Measurements from ENCODE around the gene LY6G5B.

The LY6G5B gene

DNA sequence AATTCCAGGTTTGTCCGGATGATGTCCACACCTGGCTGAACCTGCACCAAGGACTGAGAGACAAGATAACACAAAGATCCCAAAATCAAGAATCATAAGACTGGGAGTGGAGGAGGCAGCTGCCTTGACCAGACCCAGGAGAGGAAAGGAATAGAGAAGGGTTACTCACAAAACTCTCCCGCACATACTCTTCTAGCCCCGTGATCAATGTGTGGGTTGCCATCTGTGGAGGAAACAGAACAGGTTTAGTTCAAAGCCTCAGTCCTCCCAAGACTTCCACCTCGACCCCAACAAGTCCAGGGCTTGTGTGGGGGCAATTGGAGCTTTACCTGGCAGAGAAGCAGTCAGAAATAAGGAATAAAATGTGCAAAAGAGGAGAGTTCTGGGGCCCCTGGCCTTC lies 28.4 kb upstream of the LY6G5B start:
- DNase-seq (ENCODE audit: low read depth, low spot score), result no peak

DNA sequence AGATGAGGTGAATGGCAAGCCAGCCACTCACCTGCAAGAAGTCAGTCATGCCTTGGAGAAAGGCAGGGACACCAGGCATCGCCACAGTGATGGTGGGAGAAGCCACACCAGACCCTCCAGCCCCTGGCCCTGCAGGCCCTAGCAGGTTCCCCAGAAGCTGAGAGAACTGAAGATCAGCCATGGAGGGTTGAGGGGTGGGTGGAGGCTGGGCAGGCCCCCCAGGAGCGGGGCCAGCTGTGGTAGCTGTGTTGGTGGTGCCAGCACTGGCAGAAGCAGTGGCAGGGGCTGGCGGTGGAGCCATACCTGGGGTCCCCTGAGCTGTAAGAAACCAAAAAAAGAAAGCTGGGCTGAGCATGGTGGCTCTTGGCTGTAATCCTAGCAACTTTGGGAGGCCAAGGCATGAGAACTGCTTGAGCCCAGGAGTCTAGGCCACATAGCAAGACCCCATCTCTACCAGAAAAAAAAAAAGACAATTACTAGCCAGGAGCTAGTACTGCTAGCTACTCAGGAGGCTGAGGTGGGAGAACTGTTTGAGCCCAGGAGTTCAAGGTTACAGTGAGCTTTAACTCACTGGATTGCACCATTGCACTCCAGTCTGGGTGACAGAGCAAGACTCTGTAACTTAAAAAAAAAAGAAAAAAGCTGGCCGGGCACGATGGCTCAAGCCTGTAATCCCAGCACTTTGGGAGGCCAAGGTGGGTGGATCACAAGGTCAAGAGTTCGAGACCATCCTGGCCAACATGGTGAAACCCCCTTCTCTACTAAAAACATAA lies 26.8 kb upstream of the LY6G5B start:
- no peak for DNase-seq (ENCODE audit: low read depth, low spot score)

DNA sequence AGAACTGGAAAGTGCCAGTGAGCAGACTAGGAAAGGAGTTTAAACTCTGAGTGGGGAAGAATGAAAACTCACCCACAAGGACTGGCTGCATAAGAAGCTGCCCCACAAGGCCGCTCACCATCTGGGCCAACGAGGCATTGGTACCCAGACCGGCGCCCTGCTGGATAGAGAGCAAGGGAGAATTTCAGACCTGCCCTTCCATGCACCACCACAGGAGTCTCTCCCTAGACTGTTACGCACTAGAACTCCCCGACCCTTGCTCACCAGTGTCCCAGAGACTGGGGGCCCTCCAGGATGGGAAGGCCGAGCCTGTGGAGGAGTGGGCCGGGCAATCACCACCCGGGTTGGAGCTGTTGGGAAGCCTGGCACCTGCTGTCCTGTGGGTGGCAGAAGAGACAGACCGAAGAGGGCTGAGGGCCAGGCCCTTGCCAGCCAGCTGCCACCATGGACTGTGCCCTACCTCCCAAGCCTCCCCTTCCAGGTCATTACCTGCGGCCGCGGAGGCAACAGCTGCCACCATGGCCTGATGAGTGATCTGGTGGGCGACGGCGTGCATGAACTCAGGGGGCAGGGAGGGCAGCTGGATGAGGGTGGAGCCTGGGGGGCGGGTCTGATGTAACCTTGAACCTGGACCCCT lies 25.8 kb upstream of the LY6G5B start:
- no peak for DNase-seq (ENCODE audit: low read depth, low spot score)

DNA sequence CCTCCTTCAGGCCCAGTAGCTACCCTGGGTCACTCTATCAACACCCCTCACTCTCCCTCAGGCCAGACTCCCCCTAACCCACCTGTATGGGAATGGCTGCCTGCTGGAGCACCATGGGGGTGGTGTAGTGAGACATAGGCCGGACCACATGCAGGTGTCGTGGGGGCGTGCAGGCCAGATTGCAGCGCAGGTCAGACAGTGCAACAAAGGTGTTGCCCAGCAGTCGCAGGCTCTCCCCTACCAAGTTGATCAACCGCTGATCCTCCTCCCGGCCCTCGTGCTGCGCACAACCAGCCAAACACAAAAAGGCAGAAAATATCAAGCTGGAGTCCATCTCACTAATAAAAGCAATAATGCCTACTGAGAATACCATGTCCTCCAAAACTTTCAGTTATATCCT lies 24.5 kb upstream of the LY6G5B start:
- DNase-seq (ENCODE audit: low read depth, low spot score), result no peak

DNA sequence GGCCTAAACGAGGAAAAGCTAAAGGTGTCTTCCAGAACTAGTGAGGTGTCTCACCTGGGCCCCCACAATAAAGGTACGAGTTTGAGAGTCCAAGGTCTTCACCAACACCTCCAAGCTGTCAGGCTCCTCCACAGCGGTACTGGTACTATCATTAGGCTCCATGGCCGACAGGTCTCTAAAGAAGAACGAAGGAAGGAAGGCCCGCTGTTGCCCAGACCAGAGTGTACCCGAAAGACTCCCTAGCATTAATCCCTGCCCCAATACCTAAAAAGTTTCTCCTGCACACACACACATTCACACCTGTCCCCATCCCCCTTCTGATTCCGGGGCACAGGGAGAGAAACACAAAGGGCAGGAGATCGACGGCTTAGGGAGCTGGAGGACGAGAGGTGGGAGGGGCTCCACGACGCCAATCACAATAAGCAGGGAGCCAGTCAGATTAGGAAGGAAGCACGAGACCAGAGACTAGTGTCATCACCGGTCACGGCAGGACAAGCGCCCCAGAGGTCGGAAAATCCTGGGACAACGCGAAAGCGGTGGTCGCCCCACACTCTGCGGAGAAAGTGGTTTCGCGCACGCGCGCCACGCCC lies 18.1 kb upstream of the LY6G5B start:
- peak; percentile 84 for DNase-seq (ENCODE audit: low read depth, low spot score)

DNA sequence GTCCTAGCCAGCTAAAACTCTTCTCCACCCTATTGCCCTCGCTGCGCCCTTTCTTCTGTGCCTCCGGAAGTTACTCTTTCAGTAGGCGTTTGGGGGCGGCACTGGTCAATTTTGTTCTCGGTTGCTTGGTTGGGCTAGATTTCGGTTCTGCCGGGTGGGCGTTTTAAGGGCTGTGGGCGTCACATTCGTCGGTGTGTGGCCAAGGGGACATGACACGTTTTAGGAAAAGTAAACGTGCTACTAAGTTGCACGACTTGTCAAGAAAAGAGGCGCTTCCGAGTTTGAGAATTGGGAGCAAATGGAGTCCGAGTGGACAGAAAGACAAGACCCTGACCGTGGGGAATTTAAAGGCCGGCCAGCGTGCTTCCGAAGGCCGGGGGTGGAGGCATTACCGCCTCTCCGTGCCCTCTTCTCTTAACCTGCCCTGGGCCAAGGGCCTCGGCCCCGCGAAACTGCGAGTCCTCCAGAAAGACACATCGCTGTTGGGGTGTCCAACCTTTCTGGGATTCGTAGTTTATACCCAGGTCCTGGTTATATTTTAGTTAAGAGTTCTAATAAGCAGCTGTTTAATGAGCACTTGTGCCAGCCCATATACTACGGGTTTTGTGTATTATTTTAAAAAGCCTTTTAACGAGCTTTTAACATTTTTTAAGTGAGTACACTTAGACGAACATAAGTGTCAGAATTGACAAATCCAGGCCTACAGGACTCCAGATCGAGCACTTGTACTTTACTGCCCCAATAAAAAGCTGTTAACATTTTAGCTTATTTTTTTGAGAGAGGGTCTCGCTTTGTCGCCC lies 16.7 kb upstream of the LY6G5B start:
- no peak for DNase-seq (ENCODE audit: low read depth, low spot score)

DNA sequence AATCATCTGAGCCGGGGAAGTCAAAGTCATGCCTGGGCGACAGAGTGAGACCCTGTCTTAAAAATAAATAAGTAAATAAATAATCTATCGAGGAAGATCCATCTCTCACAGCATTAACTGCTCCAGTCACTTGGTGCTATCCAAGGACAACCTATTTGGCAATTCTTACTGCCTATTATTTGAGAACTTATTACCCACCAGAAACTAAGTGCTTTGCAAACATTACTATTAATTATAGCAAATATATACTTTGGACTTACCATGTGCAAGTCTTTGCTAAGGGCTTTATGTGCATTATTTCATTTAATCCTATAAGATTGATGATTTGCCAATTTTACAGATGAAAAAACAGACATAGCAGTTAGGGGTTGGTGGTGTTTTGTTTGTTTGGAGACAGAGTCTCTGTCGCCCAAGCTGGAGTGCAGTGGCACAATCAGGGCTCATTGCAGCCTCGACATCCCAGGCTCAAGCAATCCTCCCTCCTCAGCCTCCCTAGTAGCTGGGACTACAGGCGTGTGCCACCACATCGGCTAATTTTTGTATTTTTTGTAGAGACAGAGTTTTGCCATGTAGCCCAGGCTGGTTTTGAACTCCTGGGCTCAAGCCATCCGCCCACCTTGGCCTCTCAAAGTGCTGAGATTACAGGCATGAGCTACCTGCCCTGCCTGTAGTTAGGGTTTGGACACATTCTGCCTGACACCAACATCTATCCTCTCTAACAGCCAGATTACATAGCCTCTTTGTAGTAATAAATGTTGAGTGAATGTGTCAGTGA lies 15.0 kb upstream of the LY6G5B start:
- no peak for DNase-seq (ENCODE audit: low read depth, low spot score)

DNA sequence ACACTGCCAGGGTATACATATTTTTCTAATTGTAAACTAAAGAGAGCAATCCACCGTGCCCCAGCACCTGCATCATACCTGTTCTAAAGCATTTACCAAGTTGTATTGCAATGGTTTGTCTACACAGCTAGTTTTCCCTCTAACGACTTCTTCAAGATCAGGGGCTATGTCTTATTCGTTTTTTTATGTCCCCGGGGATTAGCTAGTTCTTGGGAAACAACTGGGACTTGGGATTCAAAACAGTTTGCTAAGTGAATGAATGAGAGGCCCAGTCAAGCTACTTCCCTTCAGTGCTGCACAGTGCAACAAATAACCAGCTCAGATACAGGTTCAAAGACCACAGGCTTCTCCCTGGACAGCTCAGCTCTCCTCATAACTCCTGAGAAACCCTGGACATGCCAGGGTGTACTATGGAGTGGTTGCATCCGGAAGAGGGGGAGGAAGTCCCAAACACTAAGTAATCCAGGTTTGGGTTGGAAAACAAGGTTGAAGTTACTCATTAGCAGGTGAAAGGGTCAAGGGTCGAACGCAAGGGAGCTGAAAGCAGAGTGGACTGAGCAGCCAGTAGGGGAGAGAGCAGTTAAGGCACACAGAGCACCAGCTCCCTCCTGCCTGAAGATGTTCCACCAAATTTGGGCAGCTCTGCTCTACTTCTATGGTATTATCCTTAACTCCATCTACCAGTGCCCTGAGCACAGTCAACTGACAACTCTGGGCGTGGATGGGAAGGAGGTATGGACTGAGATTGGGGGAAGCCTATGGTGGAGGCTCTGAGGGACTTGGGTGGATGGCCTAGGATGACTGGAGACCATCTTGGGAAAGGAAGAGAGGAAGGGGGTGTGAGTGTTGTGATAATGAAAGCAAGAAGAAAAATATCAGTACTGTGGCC lies 14.2 kb upstream of the LY6G5B start, which contains the start of gene APOM:
Gene APOM, plus strand, starts transcription at position 546 of the 889 bp plus-strand sequence. Its CDS starts 73 bp downstream, at position 619.
- no peak for DNase-seq (ENCODE audit: low read depth, low spot score)

DNA sequence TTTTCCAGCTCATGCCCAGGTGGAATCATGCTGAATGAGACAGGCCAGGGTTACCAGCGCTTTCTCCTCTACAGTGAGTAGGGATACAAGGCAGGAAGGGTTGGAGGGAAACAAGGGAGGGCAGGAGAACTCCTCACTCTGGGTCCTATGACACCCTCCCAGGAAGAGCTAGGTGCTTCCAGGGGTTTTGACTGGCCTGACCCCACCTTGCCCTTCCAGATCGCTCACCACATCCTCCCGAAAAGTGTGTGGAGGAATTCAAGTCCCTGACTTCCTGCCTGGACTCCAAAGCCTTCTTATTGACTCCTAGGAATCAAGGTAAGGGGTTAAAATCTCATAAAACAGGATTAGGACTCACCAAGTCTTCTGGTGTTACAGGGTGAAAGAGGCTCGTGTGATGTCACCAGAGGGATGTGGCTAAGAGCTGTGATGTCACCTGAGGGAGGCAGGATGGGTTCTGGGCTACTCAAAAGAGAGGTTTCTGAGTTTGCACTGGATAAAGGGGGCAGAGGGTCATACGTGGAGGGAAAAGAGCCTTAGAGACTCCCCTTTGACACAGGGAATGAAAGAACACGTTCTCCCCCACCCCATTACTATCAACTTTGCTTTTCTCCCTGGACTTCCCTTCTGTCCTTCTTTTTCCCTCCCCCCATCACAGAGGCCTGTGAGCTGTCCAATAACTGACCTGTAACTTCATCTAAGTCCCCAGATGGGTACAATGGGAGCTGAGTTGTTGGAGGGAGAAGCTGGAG lies 12.2 kb upstream of the LY6G5B start:
- no peak for DNase-seq (ENCODE audit: low read depth, low spot score)

DNA sequence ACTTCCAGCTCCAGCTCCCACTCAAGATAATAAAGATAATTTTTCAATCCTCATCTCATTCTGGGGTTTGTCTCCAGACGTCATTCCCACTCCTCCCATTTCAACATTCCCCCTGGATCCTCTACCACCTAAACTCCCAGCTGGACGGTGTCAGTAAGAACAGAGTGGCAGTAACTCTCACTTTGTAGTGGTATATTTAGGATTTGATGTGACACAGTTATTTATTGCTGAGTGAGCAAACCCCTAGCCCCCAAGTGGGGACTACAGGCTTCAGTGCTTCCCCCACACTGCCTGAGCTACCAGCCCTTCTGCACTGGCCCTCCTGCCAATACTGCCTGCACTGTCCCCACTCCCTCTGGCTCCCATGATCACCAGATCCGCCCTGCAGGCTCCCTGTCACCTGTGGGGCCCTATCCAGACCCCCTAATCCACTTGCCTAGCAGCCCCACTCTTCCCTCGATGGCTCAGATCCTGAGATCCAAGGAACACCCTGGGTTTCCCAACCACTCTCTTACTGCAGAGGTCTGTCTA lies 11.6 kb upstream of the LY6G5B start:
- DNase-seq (ENCODE audit: low read depth, low spot score), result no peak

DNA sequence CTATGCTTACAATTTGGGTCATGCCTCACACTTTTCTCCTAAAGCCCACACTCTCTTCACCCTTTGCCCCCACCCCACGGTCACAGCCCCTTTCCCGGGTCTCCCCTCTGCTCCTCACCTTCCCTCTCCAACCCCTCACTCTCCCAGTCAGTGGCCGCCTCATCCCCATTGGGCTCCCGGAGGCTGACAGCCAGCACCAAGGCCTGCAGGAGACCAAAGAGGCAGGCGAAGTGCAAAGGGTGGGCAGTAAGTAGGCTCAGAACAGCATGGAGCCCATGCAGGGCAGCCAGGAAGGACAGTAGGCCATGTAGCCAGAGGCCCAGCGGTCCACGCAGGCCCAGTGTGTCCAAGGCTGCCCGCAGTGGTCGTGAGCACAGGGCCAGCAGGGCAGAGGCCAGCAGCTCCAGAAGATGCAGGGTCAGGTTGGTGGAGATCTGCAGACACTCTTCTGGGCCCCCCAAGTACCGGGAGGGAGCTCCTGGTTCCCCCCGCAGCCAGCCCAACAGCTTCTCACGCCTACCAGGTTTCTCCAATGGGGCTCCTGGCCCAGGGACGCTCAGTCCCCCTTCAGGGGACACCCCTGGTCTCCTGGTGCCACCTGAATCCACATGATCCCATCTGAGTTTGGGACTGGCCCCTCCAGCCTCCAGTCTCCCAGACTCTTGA lies 10.7 kb upstream of the LY6G5B start:
- no peak for DNase-seq (ENCODE audit: low read depth, low spot score)

DNA sequence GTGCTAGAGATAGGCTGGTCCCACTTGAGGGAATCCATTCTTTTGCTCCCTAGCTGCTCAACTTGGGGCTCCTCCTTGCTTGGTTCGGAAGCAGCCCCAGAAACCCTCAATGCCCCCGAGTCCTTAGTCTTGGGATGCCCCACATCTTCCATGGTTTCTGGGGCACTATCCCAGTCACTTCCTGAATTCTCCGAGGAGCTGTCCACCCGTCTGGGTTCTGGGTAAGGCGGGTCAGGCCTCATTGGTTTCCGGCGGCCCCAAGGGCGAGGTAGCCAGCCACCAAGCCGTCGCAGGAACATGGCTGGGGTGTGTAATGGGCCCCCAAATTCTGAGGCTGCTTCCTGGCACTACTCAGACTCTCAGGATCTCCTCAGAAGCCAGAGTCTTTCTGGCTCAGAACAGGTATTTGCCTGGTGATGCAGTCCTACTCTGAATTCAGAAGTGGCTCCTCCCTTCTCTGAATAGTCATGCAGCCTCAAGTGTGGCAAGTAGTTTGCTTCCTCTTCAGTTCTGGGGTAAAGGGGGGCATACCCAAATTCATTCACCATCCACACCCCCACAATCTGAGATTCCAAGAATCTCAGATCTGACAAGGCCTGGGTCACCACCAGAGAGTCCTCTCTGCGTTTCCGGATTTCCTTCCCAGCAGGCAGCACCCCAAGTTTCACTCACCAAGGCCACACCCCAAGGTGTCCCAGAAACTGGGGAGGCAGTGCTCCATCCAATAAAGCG lies 10.0 kb upstream of the LY6G5B start:
- DNase-seq (ENCODE audit: low read depth, low spot score), result peak; percentile 45

DNA sequence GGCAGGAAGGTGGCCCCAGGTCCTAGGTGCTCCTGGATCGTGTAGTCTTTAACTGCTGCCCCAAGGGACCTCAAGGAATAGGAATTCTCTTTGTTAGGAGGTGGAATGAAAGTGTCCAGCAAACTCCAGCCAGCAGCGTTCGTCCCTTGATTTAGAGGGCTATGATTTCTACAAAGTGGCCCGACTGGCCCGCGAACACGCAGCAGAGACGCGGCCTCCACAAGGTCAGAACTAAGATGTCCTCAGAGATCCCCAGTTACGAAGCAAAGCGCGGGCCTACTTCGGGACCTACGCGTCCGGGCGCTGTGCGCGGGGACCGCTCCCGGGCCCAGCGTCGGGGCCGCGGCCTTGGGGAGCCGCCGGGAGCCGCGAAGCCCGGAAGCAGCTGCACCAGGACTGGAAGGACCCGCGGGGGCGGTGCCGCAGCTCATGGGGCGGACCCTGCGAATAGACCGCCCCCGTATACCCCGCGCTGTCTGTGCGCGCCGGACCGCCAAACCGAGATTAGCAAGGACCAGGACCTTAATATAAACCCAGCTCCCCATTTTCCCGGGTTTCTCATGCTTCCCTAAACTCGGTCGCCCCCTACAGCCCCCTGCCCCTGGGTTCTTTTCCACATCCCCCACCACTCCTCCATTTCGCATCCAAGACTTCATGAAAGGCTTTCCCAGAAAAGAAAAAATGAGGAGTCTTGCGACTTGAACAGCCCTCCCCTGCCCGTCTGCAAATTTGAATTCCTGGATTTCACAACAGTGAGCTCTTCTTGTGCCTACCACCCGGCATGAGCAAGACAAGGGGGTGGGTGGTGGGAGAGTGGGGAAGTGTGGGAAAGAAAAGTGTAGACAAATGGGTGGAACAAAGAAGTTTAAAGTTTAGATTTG lies 9.2 kb upstream of the LY6G5B start, which contains the start of gene C6orf47:
Gene C6orf47, minus strand, starts transcription at position 398 of the 881 bp plus-strand sequence. CDS start 831 bp downstream, outside the sequence.
- DNase-seq (ENCODE audit: low read depth, low spot score), result peak; percentile 92

DNA sequence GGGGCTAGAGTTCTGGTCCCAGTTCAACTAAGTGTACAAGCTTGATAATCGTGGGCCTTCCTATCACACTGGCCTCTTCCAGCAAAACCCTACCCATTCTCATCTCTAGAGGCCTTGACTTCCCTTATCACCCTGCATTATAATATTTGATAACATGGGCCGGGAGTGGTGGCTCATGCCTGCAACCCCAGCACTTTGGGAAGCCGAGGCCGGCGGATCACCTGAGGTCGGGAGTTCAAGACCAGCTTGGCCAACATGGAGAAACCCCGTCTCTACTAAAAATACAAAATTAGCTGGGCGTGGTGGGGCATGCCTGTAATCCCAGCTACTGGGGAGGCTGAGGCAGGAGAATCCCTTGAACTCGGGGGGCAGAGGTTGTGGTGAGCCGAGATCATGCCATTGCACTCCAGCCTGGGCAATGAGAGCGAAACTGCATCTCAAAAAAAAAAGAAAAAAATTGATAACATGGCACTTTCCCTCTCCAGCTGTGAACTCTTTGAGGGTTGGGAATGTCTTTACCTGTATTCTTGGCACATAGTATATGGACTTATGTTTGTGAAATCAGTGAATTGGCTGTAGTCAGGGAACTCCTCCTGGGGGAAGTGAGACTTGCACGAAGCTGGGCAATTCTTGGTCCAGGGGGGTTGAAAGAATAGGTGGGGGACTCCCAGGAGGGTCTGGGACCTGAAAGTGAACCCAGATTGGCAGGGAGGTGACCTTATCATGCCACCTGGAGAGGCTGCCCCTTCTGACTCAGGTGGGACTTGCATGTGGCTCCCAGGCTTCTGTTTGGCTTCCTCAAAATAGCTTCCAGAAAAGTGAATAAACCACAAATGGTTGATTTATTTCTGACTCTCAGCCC lies 8.3 kb upstream of the LY6G5B start:
- DNase-seq (ENCODE audit: low read depth, low spot score), result no peak

DNA sequence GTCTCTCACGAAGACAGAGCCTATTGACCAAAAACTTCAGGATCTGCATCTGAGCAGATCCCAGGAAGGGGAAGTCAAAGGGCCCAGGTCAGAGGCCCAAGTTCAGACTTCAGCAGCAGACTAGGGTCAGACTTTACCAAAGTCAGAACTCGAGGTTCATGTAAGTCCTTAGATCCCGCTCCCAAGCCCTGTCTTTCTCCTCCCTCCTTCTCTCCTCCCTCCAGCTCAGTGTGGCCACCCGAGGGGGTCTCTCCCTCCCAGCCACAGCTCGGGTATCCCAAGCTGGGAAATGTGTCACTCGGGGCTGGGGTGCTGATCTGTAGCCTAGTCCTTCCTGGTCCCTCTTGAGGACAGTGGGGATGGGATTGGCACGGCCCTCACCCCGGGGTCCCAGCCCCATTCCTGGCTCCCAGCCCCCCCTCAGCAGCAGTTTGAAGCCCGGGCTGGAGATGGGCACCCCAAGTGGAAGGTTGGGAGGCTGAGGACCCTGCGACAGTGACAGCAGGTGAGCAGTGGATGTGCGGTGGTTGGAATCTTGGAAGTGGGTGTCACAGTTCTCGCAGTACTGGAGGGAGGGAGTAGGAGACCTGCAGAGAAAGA lies 7.6 kb upstream of the LY6G5B start:
- no peak for DNase-seq (ENCODE audit: low read depth, low spot score)

Data from astrocyte of the hippocampus (primary cell).